ENCODE measurements around the gene CLIP2.
A peak's percentile ranks its signal among the peaks of the same experiment; 100 is the strongest.
"Not testable (repeated sequence)": the region's sequence is repeated elsewhere in the genome, so short reads cannot be mapped to it uniquely, and the experiment has no call there.

CLIP2 gene

DNA sequence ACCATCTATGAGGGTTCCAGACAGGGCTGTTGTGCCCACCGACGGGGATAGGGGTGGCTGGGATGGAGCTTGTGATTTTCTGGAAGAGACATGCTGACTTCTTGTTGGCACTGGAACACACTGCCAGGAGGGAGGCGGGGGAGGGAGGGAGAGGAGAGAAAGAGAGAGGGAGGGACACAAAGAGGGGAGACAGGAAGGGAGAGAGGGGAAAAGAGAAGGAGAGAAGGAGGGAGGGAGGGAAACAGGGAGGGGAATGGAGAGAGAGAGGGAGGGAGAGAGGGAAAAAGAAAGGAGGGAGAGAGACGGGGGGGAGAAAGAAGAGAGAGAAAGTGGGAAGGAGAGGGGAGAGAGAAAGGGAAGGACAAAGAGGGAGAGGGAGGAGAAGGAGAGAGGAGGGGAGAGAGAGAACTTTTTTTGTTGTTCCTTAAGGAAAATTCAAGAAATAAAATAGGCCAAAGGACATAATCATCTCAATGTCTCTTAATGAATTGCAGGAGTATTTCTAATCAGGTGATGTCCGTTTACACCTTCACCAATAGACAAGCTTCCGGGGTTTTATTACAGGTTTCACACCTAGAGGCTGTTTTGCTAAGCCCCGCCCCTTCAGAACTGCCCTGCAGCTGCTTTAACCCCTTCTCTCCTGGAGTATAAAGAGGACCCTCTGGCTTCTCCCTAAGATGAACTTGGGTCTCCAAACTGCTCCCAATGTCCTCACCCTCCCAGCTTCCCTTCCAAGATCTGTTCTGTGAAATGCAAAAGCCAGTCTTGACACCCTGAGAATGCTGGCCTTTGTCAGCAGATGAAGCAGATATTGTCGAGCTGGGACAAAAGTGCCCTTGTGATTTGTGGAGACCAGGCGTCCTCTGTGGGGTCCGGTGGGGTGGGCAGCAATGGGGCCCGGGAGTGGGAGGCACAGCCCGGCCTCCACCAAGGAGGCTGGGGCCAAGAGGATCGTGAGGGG, 82.5 kb downstream of the CLIP2 start:
- no peak for DNase-seq (ENCODE audit: low read depth)

- no peak for DNase-seq (ENCODE audit: low read depth)
These were observed 83.4 kb downstream of the CLIP2 start for GRCh38 chr7:74372511-74373111.

GRCh38 chr7:74373536-74373935, 84.3 kb downstream of the CLIP2 start:
- DNase-seq (ENCODE audit: low read depth) = no peak

DNA sequence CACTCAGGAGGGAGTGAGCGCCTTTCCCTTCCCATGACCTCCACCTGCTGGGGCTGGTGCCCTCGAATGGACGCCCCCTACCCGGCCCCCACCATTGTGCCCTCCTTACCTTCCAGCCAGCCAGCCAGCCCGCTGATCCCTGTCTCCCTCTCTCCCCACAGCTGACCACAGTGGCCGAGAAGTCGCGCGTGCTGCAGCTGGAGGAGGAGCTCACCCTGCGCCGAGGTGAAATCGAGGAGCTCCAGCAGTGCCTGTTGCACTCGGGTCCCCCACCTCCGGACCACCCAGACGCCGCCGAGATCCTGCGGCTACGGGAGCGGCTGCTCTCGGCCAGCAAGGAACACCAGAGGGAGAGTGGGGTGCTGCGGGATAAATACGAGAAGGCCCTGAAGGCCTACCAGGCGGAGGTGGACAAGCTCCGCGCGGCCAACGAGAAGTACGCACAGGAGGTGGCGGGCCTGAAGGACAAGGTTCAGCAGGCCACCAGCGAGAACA, 86.6 kb downstream of the CLIP2 start:
- no peak for DNase-seq (ENCODE audit: low read depth)

- DNase-seq (ENCODE audit: low read depth) = no peak
These were observed 87.2 kb downstream of the CLIP2 start for GRCh38 chr7:74376256-74377036.

DNA sequence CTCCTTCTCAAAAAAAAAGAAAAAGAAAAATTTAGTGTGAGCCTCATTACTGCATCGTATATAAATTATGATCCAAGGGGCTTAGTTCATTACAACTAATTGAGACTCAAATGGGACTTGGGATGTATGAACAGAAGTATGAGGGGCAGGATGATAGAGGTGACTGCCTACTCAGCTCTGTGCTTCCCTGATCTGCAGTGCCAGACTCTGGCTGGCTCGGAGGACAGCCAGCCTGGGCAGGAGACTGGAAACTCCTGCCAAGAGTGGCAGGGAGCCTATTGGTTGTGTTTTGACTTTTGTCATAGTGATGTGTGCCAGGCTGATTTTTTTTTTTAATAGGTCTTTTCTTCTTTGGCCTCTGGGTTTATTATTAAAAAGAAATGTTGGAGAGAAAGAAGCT, 90.7 kb downstream of the CLIP2 start:
- DNase-seq (ENCODE audit: low read depth) = no peak

GRCh38 chr7:74380720-74381119, 91.5 kb downstream of the CLIP2 start:
- no peak for DNase-seq (ENCODE audit: low read depth)

- not testable (repeated sequence) for DNase-seq (ENCODE audit: low read depth)
These were observed 94.9 kb downstream of the CLIP2 start for GRCh38 chr7:74384086-74384485.

DNA sequence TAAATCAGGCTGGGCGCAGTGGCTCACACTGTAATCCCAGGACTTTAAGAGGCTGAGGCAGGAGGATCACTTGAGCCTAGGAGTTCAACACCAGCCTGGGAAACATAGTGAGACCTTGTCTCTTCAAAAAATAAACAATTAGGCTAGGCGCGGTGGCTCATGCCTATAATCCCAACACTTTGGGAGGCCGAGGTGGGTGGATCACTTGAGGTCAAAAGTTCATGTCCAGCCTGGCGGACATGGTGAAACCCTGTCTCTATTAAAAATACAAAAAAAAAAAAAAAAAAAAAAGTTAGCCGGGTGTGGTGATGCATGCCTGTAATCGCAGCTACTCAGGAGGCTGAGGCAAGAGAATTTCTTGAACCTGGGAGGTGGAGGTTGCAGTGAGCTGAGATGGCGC, 95.6 kb downstream of the CLIP2 start:
- not testable (repeated sequence) for DNase-seq (ENCODE audit: low read depth)

GRCh38 chr7:74387606-74388005, 98.4 kb downstream of the CLIP2 start:
- no peak for DNase-seq (ENCODE audit: low read depth)

DNA sequence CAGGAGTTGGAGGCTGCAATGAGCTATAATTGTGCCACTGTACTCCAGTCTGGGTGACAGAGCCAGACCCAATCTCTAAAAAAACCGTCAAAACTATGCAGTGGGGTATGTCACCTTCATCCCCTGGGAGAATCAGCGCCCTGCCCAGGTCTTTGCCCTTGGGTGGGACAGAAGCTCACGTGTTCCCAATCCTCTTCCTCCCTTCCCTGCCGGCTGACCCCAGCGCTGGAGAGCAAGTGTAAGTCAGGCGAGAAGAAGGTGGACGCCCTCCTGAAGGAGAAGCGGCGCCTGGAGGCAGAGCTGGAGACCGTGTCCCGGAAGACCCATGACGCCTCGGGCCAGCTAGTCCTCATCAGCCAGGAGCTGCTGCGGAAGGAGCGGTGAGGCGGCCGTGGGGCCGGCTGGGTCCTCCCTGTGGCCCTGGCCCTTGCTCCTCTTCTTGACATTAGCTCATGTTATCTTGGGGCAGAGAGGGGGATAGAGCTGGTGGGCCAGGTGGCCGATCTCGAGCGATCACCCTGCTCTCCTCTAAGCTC, 99.7 kb downstream of the CLIP2 start:
- no peak for DNase-seq (ENCODE audit: low read depth)

DNA sequence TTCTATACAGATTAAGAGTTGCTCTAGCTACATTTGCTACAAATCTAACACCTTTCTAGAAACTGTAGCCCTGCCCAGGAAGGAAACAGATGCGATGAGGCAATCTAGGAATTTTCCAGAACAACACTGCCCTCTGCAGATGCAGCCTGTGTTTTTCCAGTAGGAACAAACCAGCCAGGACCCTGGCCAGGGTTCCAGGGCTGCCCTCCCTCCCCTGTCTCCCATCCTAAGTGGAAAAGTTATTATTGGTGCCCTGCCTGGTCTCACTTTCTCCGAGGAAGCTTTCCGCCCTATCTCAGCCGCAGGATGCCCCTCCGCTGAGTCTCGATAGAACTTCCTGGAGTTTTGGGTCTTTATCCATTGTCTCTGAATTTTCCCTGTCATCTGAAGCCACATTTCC, 104.5 kb downstream of the CLIP2 start:
- DNase-seq (ENCODE audit: low read depth) = not testable (repeated sequence)

GRCh38 chr7:74394601-74395000, 105.4 kb downstream of the CLIP2 start:
- not testable (repeated sequence) for DNase-seq (ENCODE audit: low read depth)

DNA sequence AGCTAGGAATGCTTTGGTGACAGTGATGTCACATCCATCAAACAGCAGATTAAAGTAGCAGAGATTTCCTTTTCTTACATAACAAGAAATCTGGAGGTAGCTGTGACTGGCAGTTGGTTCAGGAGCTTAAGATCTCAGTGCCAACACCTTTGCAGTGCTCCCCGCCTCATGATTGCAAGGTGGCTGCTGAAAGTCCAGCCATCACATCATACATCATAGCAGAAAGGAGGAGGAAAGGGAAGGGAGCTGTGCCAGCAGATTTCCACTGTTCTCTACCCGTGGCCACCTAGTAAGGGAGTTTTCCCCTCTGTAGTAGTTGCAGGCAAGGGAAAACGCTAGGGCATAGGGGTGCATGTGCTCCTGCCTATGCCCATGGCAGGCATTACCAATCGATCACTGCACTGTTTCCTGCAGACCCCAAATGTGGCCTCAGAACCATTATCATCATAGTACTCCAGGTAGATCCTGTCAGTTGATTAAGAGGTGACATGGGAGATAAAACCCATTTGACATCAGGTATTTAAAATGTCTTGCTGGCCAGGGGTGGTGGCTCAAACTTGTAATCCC, 106.6 kb downstream of the CLIP2 start:
- no peak for DNase-seq (ENCODE audit: low read depth)

DNA sequence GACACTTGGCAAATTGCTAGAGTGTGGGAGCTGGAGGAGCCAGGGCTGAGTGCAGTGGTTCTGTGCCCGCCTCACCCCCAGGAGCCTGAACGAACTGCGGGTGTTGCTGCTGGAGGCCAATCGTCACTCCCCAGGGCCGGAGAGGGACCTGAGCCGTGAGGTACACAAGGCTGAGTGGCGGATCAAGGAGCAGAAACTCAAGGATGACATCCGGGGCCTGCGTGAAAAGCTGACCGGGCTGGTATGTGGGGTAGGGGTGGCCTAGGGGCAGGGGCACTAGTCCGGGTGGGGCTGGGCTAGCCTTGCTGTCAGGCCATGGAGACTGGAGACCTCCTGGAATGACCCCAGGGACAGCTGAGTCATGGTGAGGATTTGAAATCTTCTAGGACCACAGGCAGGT, 107.8 kb downstream of the CLIP2 start:
- no peak for DNase-seq (ENCODE audit: low read depth)

DNA sequence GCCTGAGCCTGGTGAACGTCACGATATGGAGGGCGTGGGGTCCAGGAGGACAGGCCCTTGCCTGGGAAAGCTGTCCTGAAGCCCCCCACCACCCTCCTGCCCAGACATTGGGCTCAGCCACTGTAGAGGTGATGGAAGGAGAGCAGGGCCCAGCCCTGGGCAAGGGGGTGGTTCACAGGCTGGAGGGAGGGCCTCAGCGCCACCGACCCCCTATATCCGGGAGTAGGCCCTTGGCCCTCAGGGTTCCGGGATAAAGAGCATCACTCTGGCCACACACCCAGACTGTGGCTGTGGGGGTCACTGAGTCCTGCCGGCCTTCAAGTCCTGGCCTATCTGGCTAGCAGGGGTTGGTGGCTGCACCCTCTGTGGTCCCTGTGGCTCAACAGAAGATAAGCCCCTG, 109.2 kb downstream of the CLIP2 start:
- DNase-seq (ENCODE audit: low read depth) = no peak

- no peak for DNase-seq (ENCODE audit: low read depth)
These were observed 109.8 kb downstream of the CLIP2 start for GRCh38 chr7:74399006-74399405.

GRCh38 chr7:74400420-74401136, 111.4 kb downstream of the CLIP2 start:
- no peak for DNase-seq (ENCODE audit: low read depth)

GRCh38 chr7:74401137-74401859, 112.1 kb downstream of the CLIP2 start:
- peak; percentile 53 for DNase-seq (ENCODE audit: low read depth)

DNA sequence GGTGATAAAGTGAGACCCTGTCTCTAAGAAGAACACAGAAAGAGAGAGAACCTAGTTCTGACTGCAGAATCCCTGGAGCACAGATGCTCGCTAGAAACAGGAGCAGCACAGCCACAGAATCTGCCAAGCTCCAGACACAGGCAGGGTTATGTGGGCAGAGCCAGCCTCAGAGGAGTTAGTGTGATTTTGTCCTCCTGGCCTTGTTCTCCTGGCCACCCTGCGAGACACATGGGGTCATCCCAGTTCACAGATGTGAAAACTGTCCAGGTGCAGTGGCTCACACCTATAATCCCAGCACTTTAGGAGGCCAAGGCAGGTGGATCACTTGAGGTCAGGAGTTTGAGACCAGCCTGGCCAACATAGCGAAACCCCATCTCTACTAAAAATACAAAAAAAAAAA, 113.5 kb downstream of the CLIP2 start:
- not testable (repeated sequence) for DNase-seq (ENCODE audit: low read depth)

Data from activated T-helper 1 cell treated with Interleukin-2 at 50 U/mL for 16 hours (primary cell).